ENCODE results near the gene TRAPPC8.
"Not testable (repeated sequence)": the region's sequence is repeated elsewhere in the genome, so short reads cannot be mapped to it uniquely, and the experiment has no call there.

TRAPPC8 gene

GRCh38 chr18:31837879-31838278, 105.0 kb downstream of the TRAPPC8 start:
- no peak for DNase-seq (ENCODE audit: low spot score)
- TF ChIP-seq CTCF (IDR thresholded peaks at IDR 0.05; ENCODE audit: extremely low read depth, insufficient read depth, missing control alignments) = no peak
- in situ Hi-C loops (cut with MboI; ENCODE audit: low pct_unique_long_range_greater_than_20kb, low sequenced_read_pairs, unreplicated experiment) = no loop called here

DNA sequence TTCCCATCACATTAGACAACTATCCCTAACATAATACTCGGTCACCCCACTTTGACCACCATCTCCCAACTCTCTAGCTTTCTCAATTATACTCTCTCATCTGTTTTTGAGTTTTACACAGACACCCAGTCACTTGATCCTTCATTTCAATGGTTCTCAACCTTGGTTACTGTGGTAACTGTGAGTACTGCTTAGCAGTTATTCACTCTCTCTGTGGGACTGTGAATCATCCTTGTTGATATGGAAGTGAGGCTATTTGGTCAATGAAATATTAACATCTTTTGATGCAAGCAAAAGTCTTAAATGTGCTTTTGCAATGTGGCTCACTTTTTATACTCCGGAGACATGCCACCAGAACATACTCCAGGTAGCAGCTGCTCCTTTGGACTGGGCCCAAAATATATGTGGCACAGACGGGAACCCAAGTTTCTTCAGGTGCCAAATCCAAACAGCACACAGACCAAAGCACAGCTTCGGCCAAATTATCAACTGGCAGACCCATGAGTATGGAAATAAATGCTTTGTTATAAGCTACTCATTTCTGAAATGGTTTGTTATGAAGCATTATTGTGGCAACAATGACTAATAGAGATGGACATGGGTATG, 107.3 kb downstream of the TRAPPC8 start:
- no peak for TF ChIP-seq CTCF (IDR thresholded peaks at IDR 0.05; ENCODE audit: extremely low read depth, insufficient read depth, missing control alignments)
- DNase-seq (ENCODE audit: low spot score) = no peak
- in situ Hi-C loops (cut with MboI; ENCODE audit: low pct_unique_long_range_greater_than_20kb, low sequenced_read_pairs, unreplicated experiment) = no loop called here

- DNase-seq (ENCODE audit: low spot score) = no peak
- in situ Hi-C loops (cut with MboI; ENCODE audit: low pct_unique_long_range_greater_than_20kb, low sequenced_read_pairs, unreplicated experiment) = no loop called here
- no peak for TF ChIP-seq CTCF (IDR thresholded peaks at IDR 0.05; ENCODE audit: extremely low read depth, insufficient read depth, missing control alignments)
These were observed 111.0 kb downstream of the TRAPPC8 start for GRCh38 chr18:31831903-31832302.

DNA sequence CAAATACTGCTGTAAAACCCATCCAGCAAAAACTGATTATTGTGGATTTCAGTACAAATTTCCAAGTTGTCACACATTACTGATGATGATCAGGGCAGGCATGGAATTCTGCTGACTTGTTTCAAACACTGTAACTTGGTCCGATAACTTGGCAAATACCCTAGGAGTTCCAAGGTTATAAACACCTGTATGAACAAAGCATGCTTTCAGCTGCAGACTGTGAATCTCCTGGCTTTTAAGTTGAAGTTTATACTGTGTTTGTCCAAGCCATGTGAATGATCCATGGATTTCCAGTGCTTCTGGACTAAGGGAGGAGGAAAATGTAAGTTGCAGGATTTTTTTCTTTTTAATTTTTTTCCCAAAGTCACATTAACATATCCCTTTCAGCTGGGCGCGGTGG, 112.2 kb downstream of the TRAPPC8 start:
- no peak for DNase-seq (ENCODE audit: low spot score)
- in situ Hi-C loops (cut with MboI; ENCODE audit: low pct_unique_long_range_greater_than_20kb, low sequenced_read_pairs, unreplicated experiment) = no loop called here
- no peak for TF ChIP-seq CTCF (IDR thresholded peaks at IDR 0.05; ENCODE audit: extremely low read depth, insufficient read depth, missing control alignments)

- TF ChIP-seq CTCF (IDR thresholded peaks at IDR 0.05; ENCODE audit: extremely low read depth, insufficient read depth, missing control alignments) = no peak
- DNase-seq (ENCODE audit: low spot score) = no peak
- in situ Hi-C loops (cut with MboI; ENCODE audit: low pct_unique_long_range_greater_than_20kb, low sequenced_read_pairs, unreplicated experiment) = loop anchor here (10.0 kb wide), 2 partner anchors 84 to 274 kb away; no protein-coding TSS in a partner anchor
These were observed 114.3 kb downstream of the TRAPPC8 start for GRCh38 chr18:31828613-31829012.

DNA sequence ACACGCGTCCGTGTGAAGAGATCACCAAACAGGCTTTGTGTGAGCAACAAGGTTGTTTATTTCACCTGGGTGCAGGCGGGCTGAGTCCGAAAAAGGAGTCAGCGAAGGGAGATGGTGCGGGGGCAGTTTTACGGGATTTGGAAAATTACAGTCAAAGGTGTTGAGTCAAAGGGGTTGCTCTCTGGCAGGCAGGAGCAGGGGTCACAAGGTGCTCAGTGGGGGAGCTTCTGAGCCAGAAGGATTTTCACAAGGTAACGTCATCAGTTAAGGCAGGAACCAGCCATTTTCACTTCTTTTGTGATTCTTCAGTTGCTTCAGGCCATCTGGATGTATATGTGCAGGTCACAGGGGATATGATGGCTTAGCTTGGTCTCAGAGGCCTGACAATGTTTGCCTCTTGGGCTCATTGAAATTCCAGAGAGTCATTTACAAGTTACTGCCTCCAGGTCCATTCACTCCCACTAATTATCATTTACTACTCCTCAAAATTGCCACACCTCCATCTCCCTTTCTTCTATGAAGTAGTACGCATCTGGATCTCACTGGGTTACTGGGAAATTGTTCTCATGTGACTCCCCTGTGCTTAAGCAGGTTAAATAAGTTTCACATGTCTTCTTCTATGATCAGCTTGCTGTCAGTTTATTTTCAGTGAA, 116.1 kb downstream of the TRAPPC8 start:
- in situ Hi-C loops (cut with MboI; ENCODE audit: low pct_unique_long_range_greater_than_20kb, low sequenced_read_pairs, unreplicated experiment) = loop anchor here (10.0 kb wide), 2 partner anchors 82 to 272 kb away; no protein-coding TSS in a partner anchor
- not testable (repeated sequence) for DNase-seq (ENCODE audit: low spot score)

DNA sequence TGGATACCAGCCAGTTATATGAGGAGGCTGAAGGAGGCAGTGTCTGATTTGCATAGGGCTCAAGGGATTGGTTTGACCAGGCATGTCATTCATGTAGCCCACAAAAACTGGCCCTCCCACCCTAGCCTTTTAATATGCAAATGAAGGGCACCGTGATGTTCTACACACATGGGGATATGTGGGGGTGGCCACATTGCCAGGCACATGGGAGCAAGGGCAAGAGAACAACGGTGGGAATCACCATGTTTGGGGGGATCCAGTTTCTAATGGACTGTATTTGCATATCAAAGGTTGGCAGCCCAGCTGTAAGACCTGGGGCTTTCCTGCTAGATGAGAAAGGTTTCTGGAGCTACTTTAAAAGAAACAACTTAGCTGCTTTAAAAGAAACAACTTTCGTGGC, 117.2 kb downstream of the TRAPPC8 start:
- no peak for TF ChIP-seq CTCF (IDR thresholded peaks at IDR 0.05; ENCODE audit: extremely low read depth, insufficient read depth, missing control alignments)
- in situ Hi-C loops (cut with MboI; ENCODE audit: low pct_unique_long_range_greater_than_20kb, low sequenced_read_pairs, unreplicated experiment) = loop anchor here (10.0 kb wide), 2 partner anchors 81 to 271 kb away; no protein-coding TSS in a partner anchor
- no peak for DNase-seq (ENCODE audit: low spot score)

All from GM13977 (cell line).